ENCODE measurements around the gene UAP1L1.

Gene UAP1L1

DNA sequence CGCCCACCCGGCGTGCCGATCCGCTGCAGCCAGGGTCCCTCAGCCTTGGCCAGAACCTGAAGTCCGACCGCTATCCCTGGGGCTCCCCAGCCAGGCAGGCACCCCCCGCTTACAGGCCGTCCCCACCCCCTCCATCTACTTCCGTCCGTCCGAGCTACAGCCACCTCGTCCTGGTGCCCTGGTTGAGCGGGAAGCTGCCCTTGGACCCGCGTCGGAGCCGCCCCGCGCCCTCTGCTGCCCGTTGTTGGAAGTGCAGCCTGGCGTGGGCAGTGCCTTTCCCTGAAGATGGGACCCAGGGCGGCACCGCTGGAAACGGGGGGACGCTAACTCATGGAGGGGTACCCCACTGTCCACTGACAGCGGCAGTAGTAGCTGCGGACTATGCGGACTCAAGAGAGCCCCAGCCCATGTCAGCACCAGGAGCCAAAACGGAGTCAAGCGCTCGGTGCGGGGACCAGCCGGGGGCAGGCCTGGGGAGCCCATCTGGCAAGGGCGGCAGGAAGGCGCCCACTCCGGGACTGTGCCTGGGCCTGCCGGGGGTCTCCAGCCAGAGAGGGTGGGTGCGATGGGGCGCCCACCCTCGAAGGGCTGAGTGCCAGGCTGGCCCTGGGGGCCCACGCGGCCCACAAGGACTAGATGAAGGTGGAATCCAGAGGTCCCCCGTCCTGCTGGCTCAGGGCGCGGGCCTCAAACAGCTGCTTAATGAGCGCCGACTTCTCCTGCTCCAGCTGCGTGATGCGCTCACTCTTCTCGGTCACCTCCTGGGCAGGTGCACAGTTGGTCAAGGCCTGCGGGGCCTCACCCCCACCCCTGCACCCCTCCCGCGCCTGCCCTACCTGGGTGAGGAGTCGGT is 13.1 kb upstream of the UAP1L1 start (continued):
- TF ChIP-seq, protein P1, sequence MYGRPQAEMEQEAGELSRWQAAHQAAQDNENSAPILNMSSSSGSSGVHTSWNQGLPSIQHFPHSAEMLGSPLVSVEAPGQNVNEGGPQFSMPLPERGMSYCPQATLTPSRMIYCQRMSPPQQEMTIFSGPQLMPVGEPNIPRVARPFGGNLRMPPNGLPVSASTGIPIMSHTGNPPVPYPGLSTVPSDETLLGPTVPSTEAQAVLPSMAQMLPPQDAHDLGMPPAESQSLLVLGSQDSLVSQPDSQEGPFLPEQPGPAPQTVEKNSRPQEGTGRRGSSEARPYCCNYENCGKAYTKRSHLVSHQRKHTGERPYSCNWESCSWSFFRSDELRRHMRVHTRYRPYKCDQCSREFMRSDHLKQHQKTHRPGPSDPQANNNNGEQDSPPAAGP (tag by site-specific recombination; IDR thresholded peaks at IDR 0.05) = peak; percentile 24; the same call in 1 of the 2 replicates
- TF ChIP-seq ZNF677 (tag by site-specific recombination; IDR thresholded peaks at IDR 0.05) = no peak
- no peak for TF ChIP-seq GFI1B (tag by site-specific recombination; IDR thresholded peaks at IDR 0.05)
- no peak for TF ChIP-seq KLF8 (tag by site-specific recombination; IDR thresholded peaks at IDR 0.05)
- TF ChIP-seq ZNF654 (tag by site-specific recombination; IDR thresholded peaks at IDR 0.05; ENCODE audit: low read depth) = peak; percentile 48
- TF ChIP-seq, protein P2, sequence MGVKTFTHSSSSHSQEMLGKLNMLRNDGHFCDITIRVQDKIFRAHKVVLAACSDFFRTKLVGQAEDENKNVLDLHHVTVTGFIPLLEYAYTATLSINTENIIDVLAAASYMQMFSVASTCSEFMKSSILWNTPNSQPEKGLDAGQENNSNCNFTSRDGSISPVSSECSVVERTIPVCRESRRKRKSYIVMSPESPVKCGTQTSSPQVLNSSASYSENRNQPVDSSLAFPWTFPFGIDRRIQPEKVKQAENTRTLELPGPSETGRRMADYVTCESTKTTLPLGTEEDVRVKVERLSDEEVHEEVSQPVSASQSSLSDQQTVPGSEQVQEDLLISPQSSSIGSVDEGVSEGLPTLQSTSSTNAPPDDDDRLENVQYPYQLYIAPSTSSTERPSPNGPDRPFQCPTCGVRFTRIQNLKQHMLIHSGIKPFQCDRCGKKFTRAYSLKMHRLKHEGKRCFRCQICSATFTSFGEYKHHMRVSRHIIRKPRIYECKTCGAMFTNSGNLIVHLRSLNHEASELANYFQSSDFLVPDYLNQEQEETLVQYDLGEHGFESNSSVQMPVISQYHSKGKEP (tag by site-specific recombination; IDR thresholded peaks at IDR 0.05) = no peak
- TF ChIP-seq BCL11B (tag by site-specific recombination; IDR thresholded peaks at IDR 0.05; ENCODE audit: low read depth) = peak; percentile 49; the same call in 1 of the 2 replicates
- TF ChIP-seq ZNF274 (IDR thresholded peaks at IDR 0.05; ENCODE audit: low read length) = no peak
- TF ChIP-seq ZNF274 (tag by site-specific recombination; IDR thresholded peaks at IDR 0.05; ENCODE audit: borderline replicate concordance) = no peak

DNA sequence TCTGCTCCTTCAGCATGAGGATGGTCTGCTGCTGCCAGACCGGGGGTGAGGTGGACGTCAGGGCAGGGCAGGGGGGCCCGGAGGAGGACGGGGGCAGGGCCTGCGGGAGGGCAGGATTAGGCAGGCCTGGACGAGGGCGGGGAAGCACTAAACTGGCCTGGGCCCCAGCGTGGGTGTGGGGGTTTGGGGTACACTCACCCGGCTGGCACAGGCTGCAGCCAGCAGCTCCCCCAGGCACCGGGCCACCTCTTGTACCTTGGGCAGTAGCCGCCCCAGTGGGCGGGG is 12.5 kb upstream of the UAP1L1 start:
- no peak for TF ChIP-seq ZNF416 (tag by site-specific recombination; IDR thresholded peaks at IDR 0.05)
- TF ChIP-seq, protein P3, sequence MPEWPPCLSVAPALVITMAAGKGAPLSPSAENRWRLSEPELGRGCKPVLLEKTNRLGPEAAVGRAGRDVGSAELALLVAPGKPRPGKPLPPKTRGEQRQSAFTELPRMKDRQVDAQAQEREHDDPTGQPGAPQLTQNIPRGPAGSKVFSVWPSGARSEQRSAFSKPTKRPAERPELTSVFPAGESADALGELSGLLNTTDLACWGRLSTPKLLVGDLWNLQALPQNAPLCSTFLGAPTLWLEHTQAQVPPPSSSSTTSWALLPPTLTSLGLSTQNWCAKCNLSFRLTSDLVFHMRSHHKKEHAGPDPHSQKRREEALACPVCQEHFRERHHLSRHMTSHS (tag by site-specific recombination; IDR thresholded peaks at IDR 0.05) = no peak
- TF ChIP-seq, protein P4, sequence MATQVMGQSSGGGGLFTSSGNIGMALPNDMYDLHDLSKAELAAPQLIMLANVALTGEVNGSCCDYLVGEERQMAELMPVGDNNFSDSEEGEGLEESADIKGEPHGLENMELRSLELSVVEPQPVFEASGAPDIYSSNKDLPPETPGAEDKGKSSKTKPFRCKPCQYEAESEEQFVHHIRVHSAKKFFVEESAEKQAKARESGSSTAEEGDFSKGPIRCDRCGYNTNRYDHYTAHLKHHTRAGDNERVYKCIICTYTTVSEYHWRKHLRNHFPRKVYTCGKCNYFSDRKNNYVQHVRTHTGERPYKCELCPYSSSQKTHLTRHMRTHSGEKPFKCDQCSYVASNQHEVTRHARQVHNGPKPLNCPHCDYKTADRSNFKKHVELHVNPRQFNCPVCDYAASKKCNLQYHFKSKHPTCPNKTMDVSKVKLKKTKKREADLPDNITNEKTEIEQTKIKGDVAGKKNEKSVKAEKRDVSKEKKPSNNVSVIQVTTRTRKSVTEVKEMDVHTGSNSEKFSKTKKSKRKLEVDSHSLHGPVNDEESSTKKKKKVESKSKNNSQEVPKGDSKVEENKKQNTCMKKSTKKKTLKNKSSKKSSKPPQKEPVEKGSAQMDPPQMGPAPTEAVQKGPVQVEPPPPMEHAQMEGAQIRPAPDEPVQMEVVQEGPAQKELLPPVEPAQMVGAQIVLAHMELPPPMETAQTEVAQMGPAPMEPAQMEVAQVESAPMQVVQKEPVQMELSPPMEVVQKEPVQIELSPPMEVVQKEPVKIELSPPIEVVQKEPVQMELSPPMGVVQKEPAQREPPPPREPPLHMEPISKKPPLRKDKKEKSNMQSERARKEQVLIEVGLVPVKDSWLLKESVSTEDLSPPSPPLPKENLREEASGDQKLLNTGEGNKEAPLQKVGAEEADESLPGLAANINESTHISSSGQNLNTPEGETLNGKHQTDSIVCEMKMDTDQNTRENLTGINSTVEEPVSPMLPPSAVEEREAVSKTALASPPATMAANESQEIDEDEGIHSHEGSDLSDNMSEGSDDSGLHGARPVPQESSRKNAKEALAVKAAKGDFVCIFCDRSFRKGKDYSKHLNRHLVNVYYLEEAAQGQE (tag by site-specific recombination; IDR thresholded peaks at IDR 0.05) = no peak
- TF ChIP-seq, protein P5, sequence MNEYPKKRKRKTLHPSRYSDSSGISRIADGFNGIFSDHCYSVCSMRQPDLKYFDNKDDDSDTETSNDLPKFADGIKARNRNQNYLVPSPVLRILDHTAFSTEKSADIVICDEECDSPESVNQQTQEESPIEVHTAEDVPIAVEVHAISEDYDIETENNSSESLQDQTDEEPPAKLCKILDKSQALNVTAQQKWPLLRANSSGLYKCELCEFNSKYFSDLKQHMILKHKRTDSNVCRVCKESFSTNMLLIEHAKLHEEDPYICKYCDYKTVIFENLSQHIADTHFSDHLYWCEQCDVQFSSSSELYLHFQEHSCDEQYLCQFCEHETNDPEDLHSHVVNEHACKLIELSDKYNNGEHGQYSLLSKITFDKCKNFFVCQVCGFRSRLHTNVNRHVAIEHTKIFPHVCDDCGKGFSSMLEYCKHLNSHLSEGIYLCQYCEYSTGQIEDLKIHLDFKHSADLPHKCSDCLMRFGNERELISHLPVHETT (tag by site-specific recombination; IDR thresholded peaks at IDR 0.05) = no peak
- TF ChIP-seq ZNF514 (tag by site-specific recombination; IDR thresholded peaks at IDR 0.05) = no peak
- TF ChIP-seq EGR2 (tag by site-specific recombination; IDR thresholded peaks at IDR 0.05; ENCODE audit: low read depth) = 0 out of 2 replicates have a peak, but pooled peaks have one; percentile 56
- peak; percentile 52; the same call in 1 of the 2 replicates for TF ChIP-seq ZFHX2 (tag by site-specific recombination; conservative IDR thresholded peaks at IDR 0.05)
- TF ChIP-seq ZFP3 (tag by site-specific recombination; IDR thresholded peaks at IDR 0.05; ENCODE audit: low read depth) = no peak
- no peak for TF ChIP-seq ZNF707 (tag by site-specific recombination; IDR thresholded peaks at IDR 0.05)
- TF ChIP-seq ZNF146 (tag by site-specific recombination; IDR thresholded peaks at IDR 0.05) = no peak
- ChIA-PET POLR2A (interaction anchor here (9.1 kb wide), 1 partner anchor 19 kb away, joined by 137 read pairs; the partner anchor contains the start of gene MAN1B1), CTCF (interaction anchor here (0.6 to 11.3 kb wide), 16 partner anchors 8 to 335 kb away, joined by 3 to 237 read pairs (median 12); partner anchors contain the start of genes ABCA2, ENTPD2, MAN1B1 and NPDC1)
- Histone ChIP-seq H3K27ac (ENCODE audit: extremely low read depth, low read depth, low read length) (no peak overlapping the region), H3K9me3 (ENCODE audit: control insufficient read depth, insufficient read depth, low read depth, low read length) (no peaks in the 10 kb centered on the region), H3K4me3 (ENCODE audit: low read depth, low read length) (no peak overlapping the region), H3K4me1 (ENCODE audit: control insufficient read depth, insufficient read depth, low read length) (peaks cover 6% of the 10 kb centered on the region; the same call in 1 of the 2 replicates), H3K36me3 (ENCODE audit: control insufficient read depth in 2 of 2, insufficient read depth in 1 of 2, low read length in 2 of 2) (peaks cover 0 to 17% of the 10 kb centered on the region in 2 experiments; a peak in 1 of 3 replicates)
